ENCODE data around the gene CNTLN. TPM values are rescaled to one million over a fixed set of nuclear protein-coding genes. Genes with fewer than 3 reads are reported as not detected.

Gene CNTLN
- total and polyA plus RNA-seq, 2 of the 8 experiments (the other 6 are each of a cell fraction or from before 2014, with no cell fraction given), result 4.8 to 10.8 TPM

DNA sequence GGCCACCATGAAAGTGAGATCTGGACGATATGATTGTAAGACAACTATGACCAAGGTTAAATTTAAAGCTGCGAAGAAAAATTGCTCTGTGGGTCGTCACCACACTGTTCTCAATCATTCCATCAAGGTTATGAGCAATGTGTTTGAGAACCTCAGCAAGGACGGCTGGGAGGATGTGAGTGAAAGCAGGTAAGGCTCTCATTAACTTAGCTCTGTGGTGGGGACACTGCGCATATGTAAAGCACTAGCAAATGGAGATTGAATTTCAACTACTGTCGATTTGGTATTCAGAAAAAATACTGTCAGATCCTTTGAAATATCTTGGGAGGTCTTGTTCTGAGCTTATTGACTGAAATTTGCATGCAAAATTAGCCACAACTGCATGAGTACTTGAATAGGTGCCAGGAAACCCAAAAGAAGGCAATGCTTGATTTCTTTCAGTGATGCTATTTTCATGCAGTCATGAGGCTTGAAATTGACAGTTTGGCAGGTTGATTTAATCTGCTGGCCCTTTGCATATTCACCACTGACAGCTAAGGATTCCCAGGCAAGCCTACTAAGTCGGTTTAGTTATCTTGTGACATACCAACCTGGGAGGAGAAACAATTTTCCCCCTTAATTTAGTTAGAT is 260.2 kb downstream of the CNTLN start:
- Histone ChIP-seq H3K18ac (ENCODE audit: extremely low read depth, low read length) (no peak overlapping the region), H2BK5ac (ENCODE audit: low read depth, low read length) (0 out of 2 replicates have a peak overlapping the region, but pooled peaks have one; percentile 16), H3K36me3 (ENCODE audit: control insufficient read depth in 2 of 4, insufficient read depth in 4 of 4, low read length in 3 of 4) (no peaks in the 10 kb centered on the region), H3K9me3 (ENCODE audit: insufficient read depth in 2 of 2, low read depth in 1 of 2, low read length in 1 of 2) (no peaks in the 10 kb centered on the region), H2BK15ac (ENCODE audit: low read length) (no peak overlapping the region), H3K14ac (ENCODE audit: insufficient read length) (no peak overlapping the region), H4K5ac (ENCODE audit: insufficient read length, low read depth, low read length) (peak overlapping the region; percentile 45), H3K56ac (replicated peaks; ENCODE audit: insufficient read length, low read depth, low read length) (no peak overlapping the region), H2AK5ac (ENCODE audit: low read depth, low read length) (no peak overlapping the region), H2AFZ (ENCODE audit: low read length) (no peak overlapping the region; the same call in 1 of the 2 replicates), H3K23me2 (ENCODE audit: low read depth, low read length) (no peaks in the 10 kb centered on the region), H2BK12ac (ENCODE audit: low read depth, low read length) (no peak overlapping the region), H4K91ac (replicated peaks; ENCODE audit: insufficient read length, low read length) (no peak overlapping the region), H3K4me2 (ENCODE audit: insufficient read depth in 1 of 2, low read depth in 2 of 2, low read length in 2 of 2) (peak overlapping the region; percentile 22 to 47), H3K79me2 (ENCODE audit: control insufficient read depth in 1 of 2, insufficient read depth in 2 of 2, low read length in 2 of 2) (no peaks in the 10 kb centered on the region), H3K79me1 (ENCODE audit: low read depth, low read length) (no peaks in the 10 kb centered on the region), H4K8ac (ENCODE audit: extremely low read depth, insufficient read depth, low read length) (no peak overlapping the region), H4K20me1 (replicated peaks in 1 of 2; ENCODE audit: control insufficient read depth in 1 of 2, insufficient read depth in 2 of 2, low read length in 2 of 2) (no peaks in the 10 kb centered on the region), H3K27me3 (replicated peaks in 1 of 4; ENCODE audit: control insufficient read depth in 3 of 4, extremely low read depth in 1 of 4, insufficient read depth in 3 of 4, low read length in 3 of 4) (no peaks in the 10 kb centered on the region), H3K23ac (ENCODE audit: insufficient read length) (no peak overlapping the region), H2BK20ac (ENCODE audit: low read length) (no peak overlapping the region), H3K4ac (replicated peaks; ENCODE audit: insufficient read length, low read depth, low read length) (no peak overlapping the region), H3K9ac (replicated peaks in 1 of 4; ENCODE audit: extremely low read depth in 1 of 4, low read depth in 3 of 4, low read length in 3 of 4) (no peak overlapping the region), H3K4me1 (replicated peaks in 1 of 4; ENCODE audit: control insufficient read depth in 3 of 4, insufficient read depth in 4 of 4, low read length in 3 of 4) (peaks cover 3 to 21% (median 16%) of the 10 kb centered on the region in 4 experiments; a peak in 6 of 7 replicates), H2BK120ac (replicated peaks; ENCODE audit: low read depth, low read length) (no peak overlapping the region), H3K27ac (ENCODE audit: low read depth, low read length) (peak overlapping the region; percentile 71), H3K4me3 (ENCODE audit: extremely low read depth in 1 of 4, insufficient read depth in 2 of 4, low read depth in 3 of 4, low read length in 4 of 4) (peak overlapping the region in 1 of 4 experiments; percentile 29; a peak in 1 of 8 replicates)
- DNase-seq (ENCODE audit: low read depth in 1 of 2, low spot score in 2 of 2) (no peak), FAIRE-seq (peak; percentile 13)
- POLR2A ChIA-PET (ENCODE audit: partially characterized antibody), result no interaction called here
- CTCF ChIA-PET (ENCODE audit: partially characterized antibody), result interaction anchor here (0.7 to 1.2 kb wide), 3 partner anchors 103 to 278 kb away, joined by 3 read pairs; no protein-coding TSS in a partner anchor
- WGBS, 2 experiments (ENCODE audit: extremely low coverage in 1 of 2, insufficient coverage in 1 of 2, insufficient read length in 1 of 2, insufficient replicate concordance in 2 of 2, low coverage in 1 of 2, low lambda C conversion rate in 2 of 2, missing lambda C conversion rate in 1 of 2), result 31% methylated on average over 7 of the region's 7 CpGs; no CpG with 5 or more reads in 1 of the 2 experiments
- TF ChIP-seq SP4 (IDR thresholded peaks at IDR 0.05; ENCODE audit: low read length) (no peak), FOSL1 (IDR thresholded peaks at IDR 0.05; ENCODE audit: insufficient read depth, low read depth, low read length) (no peak), SUZ12 (IDR thresholded peaks at IDR 0.05; ENCODE audit: low read length) (no peak), BRCA1 (IDR thresholded peaks at IDR 0.05; ENCODE audit: low read depth, low read length) (no peak), ZNF274 (IDR thresholded peaks at IDR 0.05; ENCODE audit: borderline replicate concordance, extremely low read depth, low read length) (no peak), BCL11A (IDR thresholded peaks at IDR 0.05; ENCODE audit: low read depth in 2 of 2, low read length in 2 of 2) (no peak), KDM4A (IDR thresholded peaks at IDR 0.05; ENCODE audit: low read depth, low read length, severe bottlenecking) (no peak), USF2 (IDR thresholded peaks at IDR 0.05; ENCODE audit: low read length) (no peak)
- TF ChIP-seq, protein P1, sequence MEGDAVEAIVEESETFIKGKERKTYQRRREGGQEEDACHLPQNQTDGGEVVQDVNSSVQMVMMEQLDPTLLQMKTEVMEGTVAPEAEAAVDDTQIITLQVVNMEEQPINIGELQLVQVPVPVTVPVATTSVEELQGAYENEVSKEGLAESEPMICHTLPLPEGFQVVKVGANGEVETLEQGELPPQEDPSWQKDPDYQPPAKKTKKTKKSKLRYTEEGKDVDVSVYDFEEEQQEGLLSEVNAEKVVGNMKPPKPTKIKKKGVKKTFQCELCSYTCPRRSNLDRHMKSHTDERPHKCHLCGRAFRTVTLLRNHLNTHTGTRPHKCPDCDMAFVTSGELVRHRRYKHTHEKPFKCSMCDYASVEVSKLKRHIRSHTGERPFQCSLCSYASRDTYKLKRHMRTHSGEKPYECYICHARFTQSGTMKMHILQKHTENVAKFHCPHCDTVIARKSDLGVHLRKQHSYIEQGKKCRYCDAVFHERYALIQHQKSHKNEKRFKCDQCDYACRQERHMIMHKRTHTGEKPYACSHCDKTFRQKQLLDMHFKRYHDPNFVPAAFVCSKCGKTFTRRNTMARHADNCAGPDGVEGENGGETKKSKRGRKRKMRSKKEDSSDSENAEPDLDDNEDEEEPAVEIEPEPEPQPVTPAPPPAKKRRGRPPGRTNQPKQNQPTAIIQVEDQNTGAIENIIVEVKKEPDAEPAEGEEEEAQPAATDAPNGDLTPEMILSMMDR (IDR thresholded peaks at IDR 0.05; ENCODE audit: control extremely low read depth in 1 of 3, insufficient read depth in 1 of 3, low read depth in 1 of 3, low read length in 3 of 3), result no peak
